SK-N-SH (cell line): ENCODE results near the gene PSMB5. TPM values are rescaled to one million over a fixed set of nuclear protein-coding genes. Genes with fewer than 3 reads are reported as not detected.
A peak's percentile ranks its signal among the peaks of the same experiment; 100 is the strongest.

Experiments used
- CTCF ChIA-PET: fragments of 300-600, 350-600 bp; formaldehyde crosslinking; extraction: SDS; loops from one replicate; lab custom pipeline; 2021; lab: Yijun Ruan, JAX
- POLR2A ChIA-PET: fragments of 350-600 bp; sonication (Branson Sonifier 250); formaldehyde crosslinking; extraction: SDS; loops from one replicate; lab custom pipeline; 2020; ENCODE audit warnings: antibody characterized with exemption, inconsistent platforms; lab: Yijun Ruan, JAX
- DNase-seq: peaks from one replicate; pipeline ENCODE4 v3.0.0; 2012
- H2AFZ ChIP-seq: fragments of 200-600 bp; sonication (generic); 2 replicates; pipeline ENCODE4 v1.8.1; 2016; ENCODE audit warnings: antibody characterized with exemption, mild to moderate bottlenecking, low read depth
- H3F3A ChIP-seq: fragments of 200-600 bp; sonication (generic); replicated peaks from 2 replicates; pipeline ENCODE3; 2016; ENCODE audit warnings: antibody characterized with exemption, mild to moderate bottlenecking; ENCODE audit not compliant: insufficient read depth
- H3K27ac ChIP-seq, 2 experiments: fragments of 200-500 bp in 1 of 2; fragments of 200-600 bp in 1 of 2; sonication (Bioruptor generic) in 1 of 2; sonication (generic), shearing (Covaris generic) in 1 of 2; 2 replicates each; pipeline versions ENCODE4 v1.5.1 to v1.6.1; 2014 to 2016; ENCODE audit warnings: low read depth in 2 of 2, inconsistent platforms in 1 of 2, low read length in 1 of 2, mild to moderate bottlenecking in 1 of 2, mixed read lengths in 1 of 2
- H3K27me3 ChIP-seq: fragments of 200-600 bp; sonication (generic), shearing (Covaris generic); 2 replicates; pipeline ENCODE4 v1.6.1; 2016; ENCODE audit warnings: mixed run types; ENCODE audit not compliant: insufficient read depth
- H3K36me3 ChIP-seq, 2 experiments: fragments of 200-500 bp in 1 of 2; fragments of 200-600 bp in 1 of 2; sonication (Bioruptor generic) in 1 of 2; sonication (generic) in 1 of 2; replicated peaks in 1 of 2; 2 replicates each; pipeline versions ENCODE3 to v1.5.1; 2014 to 2016; ENCODE audit warnings: low read length in 1 of 2, mild to moderate bottlenecking in 1 of 2; ENCODE audit not compliant: insufficient read depth in 2 of 2, control insufficient read depth in 1 of 2
- H3K4me1 ChIP-seq, 2 experiments: fragments of 200-500 bp in 1 of 2; fragments of 200-600 bp in 1 of 2; sonication (Bioruptor generic) in 1 of 2; sonication (generic), shearing (Covaris generic) in 1 of 2; 2 replicates each; pipeline versions ENCODE4 v1.5.1 to v1.6.1; 2014 to 2016; ENCODE audit warnings: low read depth in 1 of 2, low read length in 1 of 2, mixed run types in 1 of 2; ENCODE audit not compliant: insufficient read depth in 2 of 2, control insufficient read depth in 1 of 2
- H3K4me2 ChIP-seq: fragments of 200-600 bp; sonication (generic), shearing (Covaris generic); 2 replicates; pipeline ENCODE4 v1.6.1; 2017; ENCODE audit warnings: mixed run types
- H3K4me3 ChIP-seq, 2 experiments: fragments of 200-500 bp in 1 of 2; fragments of 200-600 bp in 1 of 2; sonication (Bioruptor generic) in 1 of 2; sonication (generic), shearing (Covaris generic) in 1 of 2; 2 replicates each; pipeline versions ENCODE4 v1.5.1 to v1.8.1; 2014 to 2016; ENCODE audit warnings: low read depth in 2 of 2, inconsistent platforms in 1 of 2, low read length in 1 of 2, mild to moderate bottlenecking in 1 of 2, mixed read lengths in 1 of 2, moderate library complexity in 1 of 2
- H3K79me2 ChIP-seq: fragments of 200-600 bp; sonication (generic); 2 replicates; pipeline ENCODE4 v1.8.1; 2017; ENCODE audit warnings: mild to moderate bottlenecking; ENCODE audit not compliant: insufficient read depth
- H3K9ac ChIP-seq: fragments of 200-600 bp; sonication (generic); 2 replicates; pipeline ENCODE4 v1.6.1; 2017; ENCODE audit warnings: mixed run types
- H3K9me2 ChIP-seq: fragments of 200-600 bp; sonication (generic); 2 replicates; pipeline ENCODE4 v1.6.1; 2017; ENCODE audit warnings: mixed run types
- H3K9me3 ChIP-seq: fragments of 200-600 bp; sonication (generic); 2 replicates; pipeline ENCODE4 v1.6.1; 2017; ENCODE audit warnings: mixed run types, mild to moderate bottlenecking, moderate library complexity
- H4K20me1 ChIP-seq: fragments of 200-600 bp; sonication (generic); 2 replicates; pipeline ENCODE4 v1.6.1; 2017; ENCODE audit warnings: mild to moderate bottlenecking, mixed run types; ENCODE audit not compliant: insufficient read depth
- ELF1 ChIP-seq: IDR thresholded peaks from 2 replicates; pipeline ENCODE4 v1.4.0; 2012
- GABPA ChIP-seq: IDR thresholded peaks from 2 replicates; pipeline ENCODE4 v1.4.0; 2012; ENCODE audit warnings: low read depth, mild to moderate bottlenecking
- NFIC ChIP-seq: IDR thresholded peaks from 2 replicates; pipeline ENCODE4 v1.4.0; 2012; ENCODE audit warnings: borderline replicate concordance
- RAD21 ChIP-seq: IDR thresholded peaks from 2 replicates; pipeline ENCODE4 v1.6.1; 2012; ENCODE audit warnings: mild to moderate bottlenecking, low read length
- RCOR1 ChIP-seq: fragments of 150-350 bp; IDR thresholded peaks from 2 replicates; pipeline ENCODE4 v1.6.1; 2017; ENCODE audit warnings: antibody characterized with exemption, low read length
- RFX5 ChIP-seq: IDR thresholded peaks from 2 replicates; pipeline ENCODE4 v1.6.1; 2012; ENCODE audit warnings: mild to moderate bottlenecking, improper control_type of control experiment, low read length
- SMC3 ChIP-seq: IDR thresholded peaks from 2 replicates; pipeline ENCODE4 v1.6.1; 2012; ENCODE audit warnings: low read depth, low read length, improper control_type of control experiment
- TAF1 ChIP-seq: IDR thresholded peaks from 2 replicates; pipeline ENCODE4 v1.6.1; 2012; ENCODE audit warnings: low read depth, mild to moderate bottlenecking, low read length, moderate library complexity, borderline replicate concordance
- TCF12 ChIP-seq: IDR thresholded peaks from 2 replicates; pipeline ENCODE4 v1.4.0; 2012
- TEAD4 ChIP-seq: IDR thresholded peaks from 2 replicates; pipeline ENCODE4 v1.4.0; 2012; ENCODE audit warnings: mild to moderate bottlenecking, borderline replicate concordance; ENCODE audit not compliant: insufficient read depth
- YY1 ChIP-seq: IDR thresholded peaks from 2 replicates; pipeline ENCODE4 v1.4.0; 2012; ENCODE audit warnings: low read depth, mild to moderate bottlenecking
- WGBS: methylation state at CpG from one replicate; pipeline ENCODE4 v1.1.6; 2017; ENCODE audit warnings: low lambda C conversion rate; 5-methylcytosine and 5-hydroxymethylcytosine counted together
- polyA plus RNA-seq, 3 experiments: library from polyadenylated mRNA; depleted of rRNA; stranded (reverse); fragments of >200 nt; gene quantifications; 2 replicates each; pipeline ENCODE4 v1.2.3, GENCODE V29; 2012
- TF ChIP-seq, protein P1 (sequence below): fragments of 150-350 bp; IDR thresholded peaks from 2 replicates; pipeline ENCODE4 v1.6.1; 2016; ENCODE audit warnings: mild to moderate bottlenecking, low read depth, low read length
- TF ChIP-seq, protein P2 (sequence below): fragments of 150-350 bp; IDR thresholded peaks from 2 replicates; pipeline ENCODE4 v1.6.1; 2017; ENCODE audit warnings: antibody characterized with exemption, low read length, low read depth, borderline replicate concordance
- TF ChIP-seq, protein P3 (sequence below): IDR thresholded peaks from 2 replicates; pipeline ENCODE4 v1.4.0; 2012; ENCODE audit warnings: low read depth, borderline replicate concordance
- TF ChIP-seq, protein P4 (sequence below): fragments of 200-600 bp; sonication (generic); IDR thresholded peaks from 2 replicates; pipeline ENCODE4 v1.6.1; 2017; ENCODE audit warnings: antibody characterized with exemption, mild to moderate bottlenecking, moderate library complexity

Gene PSMB5
- polyA plus RNA-seq, 1 of the 3 experiments (the other 2 are of a cell fraction): 337 TPM

DNA sequence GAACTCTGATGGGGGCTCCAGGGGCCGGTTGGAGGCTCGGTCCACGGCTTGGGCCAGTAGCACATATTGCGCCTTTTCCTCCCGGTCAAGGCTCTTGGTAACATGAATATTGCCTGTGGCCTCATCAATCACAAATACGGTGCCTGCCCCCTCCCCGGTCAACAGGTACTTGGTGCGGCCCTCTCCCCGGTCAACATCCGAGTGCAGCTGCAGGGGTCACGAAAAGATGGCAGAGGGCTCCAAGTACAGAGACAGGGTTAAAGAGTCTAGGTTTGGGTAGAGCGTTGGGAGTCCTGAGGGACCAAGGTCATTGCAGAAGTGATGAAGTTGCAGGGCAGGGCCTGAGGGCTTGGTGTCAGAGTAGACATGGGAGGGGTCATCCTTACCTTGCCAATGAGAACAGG is 20.4 kb upstream of the PSMB5 start (continued):
- TF ChIP-seq, protein P1, sequence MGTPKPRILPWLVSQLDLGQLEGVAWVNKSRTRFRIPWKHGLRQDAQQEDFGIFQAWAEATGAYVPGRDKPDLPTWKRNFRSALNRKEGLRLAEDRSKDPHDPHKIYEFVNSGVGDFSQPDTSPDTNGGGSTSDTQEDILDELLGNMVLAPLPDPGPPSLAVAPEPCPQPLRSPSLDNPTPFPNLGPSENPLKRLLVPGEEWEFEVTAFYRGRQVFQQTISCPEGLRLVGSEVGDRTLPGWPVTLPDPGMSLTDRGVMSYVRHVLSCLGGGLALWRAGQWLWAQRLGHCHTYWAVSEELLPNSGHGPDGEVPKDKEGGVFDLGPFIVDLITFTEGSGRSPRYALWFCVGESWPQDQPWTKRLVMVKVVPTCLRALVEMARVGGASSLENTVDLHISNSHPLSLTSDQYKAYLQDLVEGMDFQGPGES: no peak
- TF ChIP-seq RCOR1 (no peak), RFX5 (no peak), NFIC (no peak)

DNA sequence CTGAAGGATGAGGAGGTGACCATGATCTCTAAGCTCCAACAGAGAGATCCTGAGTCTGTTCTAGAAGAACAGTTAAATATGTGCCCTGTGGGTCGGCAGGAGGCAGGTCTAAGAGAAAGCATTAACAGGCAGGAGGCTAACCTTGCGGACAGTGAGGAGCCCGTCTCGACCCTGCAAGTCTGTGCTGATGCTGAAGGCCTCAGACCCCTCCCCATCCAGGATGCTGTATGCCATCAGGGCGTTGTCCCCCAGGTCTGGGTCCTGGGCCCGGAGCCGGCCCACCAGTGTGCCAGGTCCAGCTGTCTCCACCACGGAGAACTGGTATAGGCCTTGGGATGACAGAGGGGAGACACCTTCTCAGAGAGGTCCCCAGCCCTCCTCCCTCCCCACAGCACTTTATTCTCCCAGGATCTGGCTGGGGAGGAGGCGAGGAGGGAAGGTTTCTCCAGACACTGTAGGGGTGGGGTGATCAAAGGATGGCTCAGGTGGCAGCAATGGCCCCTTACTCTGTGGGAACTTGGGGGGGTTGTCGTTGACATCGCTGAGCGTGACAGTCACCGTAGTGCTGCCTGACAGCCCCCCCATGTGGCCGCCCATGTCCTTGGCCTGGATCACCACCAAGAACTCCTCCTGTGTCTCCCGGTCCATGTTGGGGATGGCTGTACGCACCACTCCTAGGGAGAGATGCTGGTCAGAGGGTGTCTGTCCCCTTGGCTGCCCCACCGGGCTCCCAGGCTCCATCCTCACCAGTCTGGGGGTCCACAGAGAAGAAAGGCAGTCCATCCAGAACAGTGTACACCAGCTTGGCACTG is 19.5 kb upstream of the PSMB5 start:
- Histone ChIP-seq H3K4me2 (no peak overlapping the region), H2AFZ (no peak overlapping the region), H3K9me3 (no peaks in the 10 kb centered on the region), H4K20me1 (no peaks in the 10 kb centered on the region; the same call in 1 of the 2 replicates), H3K9ac (no peak overlapping the region), H3K79me2 (peaks cover 6% of the 10 kb centered on the region; the same call in 1 of the 2 replicates), H3F3A (peaks cover 20% of the 10 kb centered on the region), H3K27me3 (no peaks in the 10 kb centered on the region), H3K4me1 (peaks cover 14 to 26% of the 10 kb centered on the region in 2 experiments; a peak in 3 of 4 replicates), H3K9me2 (no peaks in the 10 kb centered on the region)
- peak; percentile 65 for DNase-seq
- CTCF ChIA-PET: interaction anchor here (0.6 to 33.1 kb wide), 10 partner anchors 10 to 123 kb away, joined by 3 to 1566 read pairs (median 6); partner anchors contain the start of genes AJUBA and PSMB5
- WGBS: 84% methylated on average over 8 of the region's 17 CpGs
- TF ChIP-seq GABPA (no peak), YY1 (no peak), SMC3 (peak; percentile 38; the same call in 1 of the 2 replicates), RAD21 (peak; percentile 58), TEAD4 (no peak), ELF1 (no peak), TCF12 (no peak), TAF1 (no peak)
- TF ChIP-seq, protein P2, sequence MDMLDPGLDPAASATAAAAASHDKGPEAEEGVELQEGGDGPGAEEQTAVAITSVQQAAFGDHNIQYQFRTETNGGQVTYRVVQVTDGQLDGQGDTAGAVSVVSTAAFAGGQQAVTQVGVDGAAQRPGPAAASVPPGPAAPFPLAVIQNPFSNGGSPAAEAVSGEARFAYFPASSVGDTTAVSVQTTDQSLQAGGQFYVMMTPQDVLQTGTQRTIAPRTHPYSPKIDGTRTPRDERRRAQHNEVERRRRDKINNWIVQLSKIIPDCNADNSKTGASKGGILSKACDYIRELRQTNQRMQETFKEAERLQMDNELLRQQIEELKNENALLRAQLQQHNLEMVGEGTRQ: no peak
- TF ChIP-seq, protein P3, sequence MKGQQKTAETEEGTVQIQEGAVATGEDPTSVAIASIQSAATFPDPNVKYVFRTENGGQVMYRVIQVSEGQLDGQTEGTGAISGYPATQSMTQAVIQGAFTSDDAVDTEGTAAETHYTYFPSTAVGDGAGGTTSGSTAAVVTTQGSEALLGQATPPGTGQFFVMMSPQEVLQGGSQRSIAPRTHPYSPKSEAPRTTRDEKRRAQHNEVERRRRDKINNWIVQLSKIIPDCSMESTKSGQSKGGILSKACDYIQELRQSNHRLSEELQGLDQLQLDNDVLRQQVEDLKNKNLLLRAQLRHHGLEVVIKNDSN: no peak
- TF ChIP-seq, protein P4, sequence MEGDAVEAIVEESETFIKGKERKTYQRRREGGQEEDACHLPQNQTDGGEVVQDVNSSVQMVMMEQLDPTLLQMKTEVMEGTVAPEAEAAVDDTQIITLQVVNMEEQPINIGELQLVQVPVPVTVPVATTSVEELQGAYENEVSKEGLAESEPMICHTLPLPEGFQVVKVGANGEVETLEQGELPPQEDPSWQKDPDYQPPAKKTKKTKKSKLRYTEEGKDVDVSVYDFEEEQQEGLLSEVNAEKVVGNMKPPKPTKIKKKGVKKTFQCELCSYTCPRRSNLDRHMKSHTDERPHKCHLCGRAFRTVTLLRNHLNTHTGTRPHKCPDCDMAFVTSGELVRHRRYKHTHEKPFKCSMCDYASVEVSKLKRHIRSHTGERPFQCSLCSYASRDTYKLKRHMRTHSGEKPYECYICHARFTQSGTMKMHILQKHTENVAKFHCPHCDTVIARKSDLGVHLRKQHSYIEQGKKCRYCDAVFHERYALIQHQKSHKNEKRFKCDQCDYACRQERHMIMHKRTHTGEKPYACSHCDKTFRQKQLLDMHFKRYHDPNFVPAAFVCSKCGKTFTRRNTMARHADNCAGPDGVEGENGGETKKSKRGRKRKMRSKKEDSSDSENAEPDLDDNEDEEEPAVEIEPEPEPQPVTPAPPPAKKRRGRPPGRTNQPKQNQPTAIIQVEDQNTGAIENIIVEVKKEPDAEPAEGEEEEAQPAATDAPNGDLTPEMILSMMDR: peak; percentile 37; the same call in 1 of the 2 replicates
- TF ChIP-seq, all 33 proteins: peak for 3
- no peak overlapping the region for H3K4me3 ChIP-seq
- H3K27ac ChIP-seq: no peak overlapping the region; a peak in 1 of 4 replicates
- H3K36me3 ChIP-seq: peaks cover 1 to 16% of the 10 kb centered on the region in 2 experiments
- POLR2A ChIA-PET: interaction anchor here (0.7 to 2.1 kb wide), 4 partner anchors 61 to 134 kb away, joined by 3 to 6 read pairs (median 4); no protein-coding TSS in a partner anchor
